OCI-LY1 (cell line): ENCODE results near the gene GPN2.

Experiments used
- H2AFZ ChIP-seq: fragments of 200-600 bp; sonication (generic), shearing (Covaris generic); 2 replicates; pipeline ENCODE4 v1.6.0; 2014; ENCODE audit warnings: antibody characterized with exemption, mild to moderate bottlenecking, low read length
- H3F3A ChIP-seq: fragments of 200-600 bp; sonication (generic), shearing (Covaris generic); 2 replicates; pipeline ENCODE4 v1.6.0; 2014; ENCODE audit warnings: mild to moderate bottlenecking, antibody characterized with exemption, low read length, moderate library complexity; ENCODE audit not compliant: insufficient read depth
- H3K27ac ChIP-seq: fragments of 200-600 bp; sonication (generic); 2 replicates; pipeline ENCODE4 v1.5.1; 2014; ENCODE audit warnings: low read length, mixed run types, mild to moderate bottlenecking, low read depth; ENCODE audit not compliant: poor library complexity, severe bottlenecking
- H3K27me3 ChIP-seq: fragments of 200-600 bp; sonication (generic); 2 replicates; pipeline ENCODE4 v1.6.0; 2014; ENCODE audit warnings: antibody characterized with exemption, mild to moderate bottlenecking, low read length, moderate library complexity; ENCODE audit not compliant: insufficient read depth
- H3K36me3 ChIP-seq: fragments of 200-600 bp; sonication (generic); 2 replicates; pipeline ENCODE4 v1.6.1; 2014; ENCODE audit warnings: mild to moderate bottlenecking, antibody characterized with exemption, low read length, moderate library complexity, mixed read lengths; ENCODE audit not compliant: insufficient read depth
- H3K4me1 ChIP-seq: fragments of 200-600 bp; sonication (generic); 2 replicates; pipeline ENCODE4 v1.5.1; 2014; ENCODE audit warnings: mild to moderate bottlenecking, low read length, moderate library complexity; ENCODE audit not compliant: insufficient read depth, severe bottlenecking
- H3K4me2 ChIP-seq: fragments of 200-600 bp; sonication (generic), shearing (Covaris generic); 2 replicates; pipeline ENCODE4 v1.6.1; 2014; ENCODE audit warnings: low read length
- H3K4me3 ChIP-seq: fragments of 200-600 bp; sonication (generic); 2 replicates; pipeline ENCODE4 v1.5.1; 2014; ENCODE audit warnings: low read length, low read depth, mild to moderate bottlenecking, mixed read lengths; ENCODE audit not compliant: poor library complexity, severe bottlenecking
- H3K79me2 ChIP-seq: fragments of 200-600 bp; shearing (Covaris generic); 2 replicates; pipeline ENCODE4 v1.6.1; 2016; ENCODE audit warnings: mixed run types, low read length, mixed read lengths; ENCODE audit not compliant: insufficient read depth
- H3K9ac ChIP-seq: fragments of 200-600 bp; sonication (generic), shearing (Covaris generic); 2 replicates; pipeline ENCODE4 v1.6.1; 2014; ENCODE audit warnings: mild to moderate bottlenecking, low read length, mixed read lengths
- H3K9me2 ChIP-seq: fragments of 200-600 bp; sonication (generic), shearing (Covaris generic); 2 replicates; pipeline ENCODE4 v1.6.1; 2014; ENCODE audit warnings: low read depth, mild to moderate bottlenecking, low read length, mixed read lengths
- H3K9me3 ChIP-seq: fragments of 200-600 bp; shearing (Covaris generic); 2 replicates; pipeline ENCODE4 v1.6.1; 2014; ENCODE audit warnings: low read length, mixed read lengths
- H4K20me1 ChIP-seq: fragments of 200-600 bp; sonication (generic), shearing (Covaris generic); 2 replicates; pipeline ENCODE4 v1.6.0; 2016; ENCODE audit warnings: mild to moderate bottlenecking, low read length; ENCODE audit not compliant: insufficient read depth
- EZH2 ChIP-seq: fragments of 200-600 bp; sonication (generic), shearing (Covaris generic); IDR thresholded peaks from 2 replicates; pipeline ENCODE4 v1.8.0; 2017; ENCODE audit warnings: borderline replicate concordance, mixed run types, mild to moderate bottlenecking, antibody characterized with exemption, low read length, moderate library complexity, mixed read lengths
- TF ChIP-seq, protein P1 (sequence below): fragments of 200-600 bp; sonication (generic), shearing (Covaris generic); IDR thresholded peaks from 2 replicates; pipeline ENCODE4 v1.5.1; 2017; ENCODE audit warnings: mild to moderate bottlenecking, antibody characterized with exemption, low read length, moderate library complexity, mixed read lengths

Gene GPN2

DNA sequence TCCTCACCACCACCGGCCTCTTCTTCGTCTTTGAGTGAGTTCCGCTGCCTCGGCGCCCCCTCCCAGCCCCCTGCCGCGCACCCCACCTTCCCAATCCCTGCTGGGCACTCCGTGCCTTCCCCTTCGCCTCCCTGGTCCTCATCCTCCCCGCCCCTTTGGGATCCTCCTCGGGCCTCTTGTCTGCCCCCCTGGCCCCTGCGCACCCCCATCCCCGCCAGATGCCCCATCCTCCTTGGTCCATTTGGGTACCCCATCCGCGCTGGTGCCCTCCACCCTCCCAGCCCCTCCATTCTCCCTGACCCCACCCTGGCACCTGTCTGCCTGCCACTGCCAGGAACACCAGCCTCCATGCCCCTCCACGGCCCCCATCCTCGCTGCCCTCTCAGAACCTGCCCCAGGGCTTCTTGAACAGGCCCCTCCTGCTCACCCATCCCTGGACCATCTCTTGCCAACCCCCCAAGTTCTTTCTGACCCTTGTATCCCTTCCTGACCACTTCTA is 62.9 kb downstream of the GPN2 start:
- Histone ChIP-seq H3K27me3 (no peaks in the 10 kb centered on the region), H3K36me3 (0 out of 2 replicates have a peak, but pooled peaks cover 5% of the 10 kb centered on the region), H3K9ac (peak overlapping the region; percentile 81), H2AFZ (no peak overlapping the region), H3F3A (no peaks in the 10 kb centered on the region), H3K27ac (no peak overlapping the region), H3K4me3 (peak overlapping the region; percentile 75), H3K9me2 (no peaks in the 10 kb centered on the region), H3K9me3 (no peaks in the 10 kb centered on the region), H3K4me2 (peak overlapping the region; percentile 96), H4K20me1 (no peaks in the 10 kb centered on the region), H3K79me2 (no peaks in the 10 kb centered on the region), H3K4me1 (peaks cover 29% of the 10 kb centered on the region)
- TF ChIP-seq, protein P1, sequence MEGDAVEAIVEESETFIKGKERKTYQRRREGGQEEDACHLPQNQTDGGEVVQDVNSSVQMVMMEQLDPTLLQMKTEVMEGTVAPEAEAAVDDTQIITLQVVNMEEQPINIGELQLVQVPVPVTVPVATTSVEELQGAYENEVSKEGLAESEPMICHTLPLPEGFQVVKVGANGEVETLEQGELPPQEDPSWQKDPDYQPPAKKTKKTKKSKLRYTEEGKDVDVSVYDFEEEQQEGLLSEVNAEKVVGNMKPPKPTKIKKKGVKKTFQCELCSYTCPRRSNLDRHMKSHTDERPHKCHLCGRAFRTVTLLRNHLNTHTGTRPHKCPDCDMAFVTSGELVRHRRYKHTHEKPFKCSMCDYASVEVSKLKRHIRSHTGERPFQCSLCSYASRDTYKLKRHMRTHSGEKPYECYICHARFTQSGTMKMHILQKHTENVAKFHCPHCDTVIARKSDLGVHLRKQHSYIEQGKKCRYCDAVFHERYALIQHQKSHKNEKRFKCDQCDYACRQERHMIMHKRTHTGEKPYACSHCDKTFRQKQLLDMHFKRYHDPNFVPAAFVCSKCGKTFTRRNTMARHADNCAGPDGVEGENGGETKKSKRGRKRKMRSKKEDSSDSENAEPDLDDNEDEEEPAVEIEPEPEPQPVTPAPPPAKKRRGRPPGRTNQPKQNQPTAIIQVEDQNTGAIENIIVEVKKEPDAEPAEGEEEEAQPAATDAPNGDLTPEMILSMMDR = no peak
- no peak for TF ChIP-seq EZH2

DNA sequence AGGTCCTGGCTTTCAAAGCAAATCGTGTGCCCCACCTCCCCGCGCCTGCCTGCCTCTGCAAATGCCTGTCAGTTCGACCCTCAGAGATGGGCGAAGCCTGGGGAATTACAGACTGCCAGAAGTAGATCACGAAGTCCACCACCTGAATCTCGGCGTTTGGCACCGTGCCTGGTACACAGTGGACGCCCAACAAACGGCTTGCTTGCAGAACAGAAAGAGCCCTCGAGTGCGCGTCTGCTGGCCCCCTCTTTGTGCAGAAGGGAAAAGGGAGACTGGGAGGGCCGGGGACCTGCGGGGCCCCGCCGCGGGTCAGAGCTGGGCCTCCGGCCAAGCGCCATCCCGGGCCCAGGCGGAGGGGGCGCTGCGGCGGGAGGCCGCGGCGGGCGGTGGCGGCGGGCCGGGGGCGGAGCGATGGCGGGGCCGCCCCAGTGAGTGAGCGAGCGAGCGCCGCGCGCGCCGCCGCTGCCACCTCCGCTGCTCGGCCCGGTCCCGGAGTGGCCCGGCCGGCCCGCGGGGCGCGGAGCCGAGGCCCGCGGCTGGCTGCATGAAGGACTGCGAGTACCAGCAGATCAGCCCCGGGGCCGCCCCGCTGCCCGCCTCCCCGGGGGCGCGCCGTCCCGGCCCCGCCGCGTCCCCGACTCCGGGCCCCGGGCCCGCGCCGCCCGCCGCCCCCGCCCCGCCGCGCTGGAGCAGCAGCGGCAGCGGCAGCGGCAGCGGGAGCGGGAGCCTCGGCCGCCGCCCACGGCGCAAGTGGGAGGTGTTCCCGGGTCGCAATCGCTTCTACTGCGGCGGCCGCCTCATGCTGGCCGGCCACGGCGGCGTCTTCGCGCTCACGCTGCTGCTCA is 63.6 kb downstream of the GPN2 start, which contains the start of gene ZDHHC18:
Gene ZDHHC18, plus strand, starts transcription at position 428 of the 845 bp plus-strand sequence. Its CDS starts 117 bp downstream, at position 545.
- H3K9me2 ChIP-seq = no peaks in the 10 kb centered on the region

More for the DNA sequence above, 63.6 kb downstream of the GPN2 start, which contains the start of gene ZDHHC18:
- Histone ChIP-seq H3K36me3 (no peaks in the 10 kb centered on the region), H2AFZ (peak within 1 kb of the TSS; percentile 96), H4K20me1 (no peaks in the 10 kb centered on the region), H3K4me3 (peak within 1 kb of the TSS; percentile 75), H3K9me3 (no peaks in the 10 kb centered on the region), H3K79me2 (no peaks in the 10 kb centered on the region), H3K27ac (no peak within 1 kb of the TSS), H3K4me2 (peak within 1 kb of the TSS; percentile 96), H3F3A (no peaks in the 10 kb centered on the region), H3K4me1 (peaks cover 29% of the 10 kb centered on the region), H3K9ac (peak within 1 kb of the TSS; percentile 81), H3K27me3 (no peaks in the 10 kb centered on the region)
- TF ChIP-seq, protein P1 = peak; percentile 37
- no peak for TF ChIP-seq EZH2
